Heart left ventricle (tissue), 13 donors: ENCODE data around the gene CERS1.

Experiments
- CTCF ChIP-seq, 12 donors: fragments of 200-600 bp; sonication (generic) in 4 of 12; IDR thresholded peaks; one replicate each; pipeline versions ENCODE4 v1.5.0 to v1.8.0; 2018 to 2022; ENCODE audit warnings: antibody characterized with exemption in 12 of 12, mild to moderate bottlenecking in 5 of 12
- POLR2A ChIP-seq, 2 donors: fragments of 450-650 bp; IDR thresholded peaks; one replicate each; pipeline ENCODE4 v1.6.1; 2017; ENCODE audit warnings: antibody characterized with exemption in 2 of 2, mild to moderate bottlenecking in 2 of 2, moderate library complexity in 2 of 2
- donor health status: ischemic (EF 13 %, LVEDD 7.1; RV severe dilation, severe dysfunction).
- donor health status: DM: no; HTN: yes; CAD: no.
- donor health status: DM: no; HTN: no; CAD: no.
- donor health status: ischemic (EF 25% LVEDD 6.9; RV normal size, moderate dysfunction).
- donor health status: ischemic (EF 25% LVEDD 5.7; RV mildly dilated, moderate dysfunction).
- donor health status: ischemic (EF 35%, LVEDD 5.7; RV mildly dilated, moderate dysfunction).
- donor health status: nonischemic (EF 11% LVEDD 7.7; RV severe dilation, severe dysfunction).
- donor health status: DM: yes; HTN: yes; CAD: no.
- donor health status: PGD.
- donor health status: ischemic (EF 29% LVEDD 5.4; RV normal size, mild dysfunction).
- donor health status: nonischemic (EF 23%, LVEDD 6.1; RV moderate dilation, normal function).

- no peak for TF ChIP-seq POLR2A (IDR thresholded peaks at IDR 0.05)
- no peak for TF ChIP-seq CTCF (IDR thresholded peaks at IDR 0.05)
These were observed 28.8 kb downstream of the CERS1 start for GRCh38 chr19:18867199-18867598.
